Skeletal muscle cell (primary cell): Measurements from ENCODE around the gene CACNG3.

Source experiments
- DNase-seq: peaks from one replicate; pipeline ENCODE4 v3.0.0-alpha.2; 2010; ENCODE audit warnings: low read depth
- H3K4me3 ChIP-seq: 2 replicates; pipeline ENCODE4 v1.5.1; 2011; ENCODE audit warnings: low read depth, mild to moderate bottlenecking, control low read depth, low read length, moderate library complexity

Gene CACNG3

GRCh38 chr16:24367186-24367710, 111.1 kb downstream of the CACNG3 start:
- no peak for DNase-seq
- H3K4me3 ChIP-seq = no peak overlapping the region

- H3K4me3 ChIP-seq = no peak overlapping the region
- no peak for DNase-seq
Observed at GRCh38 chr16:24372824-24373223, 116.7 kb downstream of the CACNG3 start.

- no peak overlapping the region for H3K4me3 ChIP-seq
- no peak for DNase-seq
Observed at GRCh38 chr16:24378999-24379398, 122.9 kb downstream of the CACNG3 start.

- H3K4me3 ChIP-seq = no peak overlapping the region
- DNase-seq = no peak
Observed at GRCh38 chr16:24381470-24382118, 125.5 kb downstream of the CACNG3 start.

GRCh38 chr16:24382762-24383407, 126.8 kb downstream of the CACNG3 start:
- H3K4me3 ChIP-seq = no peak overlapping the region
- no peak for DNase-seq

- H3K4me3 ChIP-seq = no peak overlapping the region
- no peak for DNase-seq
Observed at GRCh38 chr16:24394341-24394740, 138.2 kb downstream of the CACNG3 start.

- no peak for DNase-seq
Observed at GRCh38 chr16:24396350-24397271, 140.5 kb downstream of the CACNG3 start.

GRCh38 chr16:24409045-24409444, 152.9 kb downstream of the CACNG3 start:
- DNase-seq = no peak
- no peak overlapping the region for H3K4me3 ChIP-seq

More at GRCh38 chr16:24396350-24397271, 140.5 kb downstream of the CACNG3 start:
- no peak overlapping the region for H3K4me3 ChIP-seq
